ENCODE data around the gene STAP2. TPM values are rescaled to one million over a fixed set of nuclear protein-coding genes. Genes with fewer than 3 reads are reported as not detected.

The STAP2 gene
- total RNA-seq, 1 experiment from 2014 or later, result 30.2 TPM

GRCh38 chr19:4371247-4372164, 32.9 kb upstream of the STAP2 start:
- DNase-seq (ENCODE audit: low read depth), result no peak

- DNase-seq (ENCODE audit: low read depth), result no peak
These were observed 31.9 kb upstream of the STAP2 start for GRCh38 chr19:4370418-4371041.

- DNase-seq (ENCODE audit: low read depth), result no peak
These were observed 31.2 kb upstream of the STAP2 start for GRCh38 chr19:4369888-4370260.

- no peak for DNase-seq (ENCODE audit: low read depth)
These were observed 30.7 kb upstream of the STAP2 start for GRCh38 chr19:4369109-4369887.

GRCh38 chr19:4368128-4368820, 29.6 kb upstream of the STAP2 start:
- DNase-seq (ENCODE audit: low read depth), result no peak

- no peak for DNase-seq (ENCODE audit: low read depth)
These were observed 29.1 kb upstream of the STAP2 start for GRCh38 chr19:4367781-4368127.

GRCh38 chr19:4367336-4367723, 28.7 kb upstream of the STAP2 start:
- no peak for DNase-seq (ENCODE audit: low read depth)

GRCh38 chr19:4366666-4367335, 28.2 kb upstream of the STAP2 start:
- no peak for DNase-seq (ENCODE audit: low read depth)

- DNase-seq (ENCODE audit: low read depth), result no peak
These were observed 27.4 kb upstream of the STAP2 start for GRCh38 chr19:4365791-4366665.

- no peak for DNase-seq (ENCODE audit: low read depth)
These were observed 26.7 kb upstream of the STAP2 start for GRCh38 chr19:4365341-4365740.

- DNase-seq (ENCODE audit: low read depth), result no peak
These were observed 25.1 kb upstream of the STAP2 start for GRCh38 chr19:4363571-4364304.

- DNase-seq (ENCODE audit: low read depth), result no peak
These were observed 24.4 kb upstream of the STAP2 start for GRCh38 chr19:4362831-4363545.

- DNase-seq (ENCODE audit: low read depth), result no peak
These were observed 23.6 kb upstream of the STAP2 start for GRCh38 chr19:4362101-4362828.

GRCh38 chr19:4361152-4362046, 22.8 kb upstream of the STAP2 start:
- no peak for DNase-seq (ENCODE audit: low read depth)

- no peak for DNase-seq (ENCODE audit: low read depth)
These were observed 22.1 kb upstream of the STAP2 start for GRCh38 chr19:4360641-4361151.

GRCh38 chr19:4360081-4360569, 21.5 kb upstream of the STAP2 start:
- no peak for DNase-seq (ENCODE audit: low read depth)

- no peak for DNase-seq (ENCODE audit: low read depth)
These were observed 21.0 kb upstream of the STAP2 start for GRCh38 chr19:4359627-4360000.
